Endothelial cell of umbilical vein (primary cell): ENCODE data around the gene PGRMC1. TPM values are rescaled to one million over a fixed set of nuclear protein-coding genes. Genes with fewer than 3 reads are reported as not detected.

Experiments
- BruUV-seq: library from RNA; stranded (reverse); fragments of 400-500 nt; replicated peaks from 2 replicates; lab custom pipeline; 2021; lab: Mats Ljungman, UMichigan
- CTCF ChIA-PET: fragments of 300-600, 350-600 bp; sonication (Branson Sonifier 250); formaldehyde crosslinking; loops from one replicate; lab custom pipeline; 2021; ENCODE audit warnings: antibody characterized with exemption, inconsistent platforms; lab: Charles Lee
- POLR2A ChIA-PET: fragments of 300-600, 350-600 bp; sonication (Branson Sonifier 250); formaldehyde crosslinking; loops from one replicate; lab custom pipeline; 2021; ENCODE audit warnings: antibody characterized with exemption, inconsistent platforms; lab: Charles Lee
- DNase-seq: peaks from one replicate; pipeline ENCODE4 v3.0.0-alpha.2; 2011; ENCODE audit warnings: low read depth, low spot score
- FAIRE-seq: peaks from 2 replicates; lab custom pipeline; 2011; peaks lifted over from hg19 to GRCh38; lab: Jason Lieb, UNC
- H2AFZ ChIP-seq: 2 replicates; pipeline ENCODE4 v1.6.0; 2012; ENCODE audit warnings: low read depth, low read length, control low read depth, inconsistent platforms
- H3K27ac ChIP-seq: 2 replicates; pipeline ENCODE4 v1.5.1; 2011; ENCODE audit warnings: low read depth, mild to moderate bottlenecking, control low read depth, low read length, moderate library complexity; ENCODE audit not compliant: insufficient read depth
- H3K27me3 ChIP-seq, 2 experiments: 2 replicates each; pipeline versions ENCODE4 v1.6.0 to v1.6.1; 2011; ENCODE audit warnings: low read length in 2 of 2, mixed read lengths in 1 of 2; ENCODE audit not compliant: control insufficient read depth in 2 of 2, insufficient read depth in 2 of 2
- H3K36me3 ChIP-seq, 2 experiments: 2 replicates in 1 of 2; 3 replicates in 1 of 2; pipeline ENCODE4 v1.5.1; 2011; ENCODE audit warnings: low read length in 2 of 2, mild to moderate bottlenecking in 1 of 2, moderate library complexity in 1 of 2; ENCODE audit not compliant: control insufficient read depth in 2 of 2, insufficient read depth in 2 of 2; ENCODE audit errors: extremely low read depth in 1 of 2
- H3K4me1 ChIP-seq: 3 replicates; pipeline ENCODE4 v1.5.1; 2011; ENCODE audit warnings: mild to moderate bottlenecking, low read length; ENCODE audit not compliant: control insufficient read depth, insufficient read depth; ENCODE audit errors: extremely low read depth
- H3K4me2 ChIP-seq: 2 replicates; pipeline ENCODE4 v1.6.1; 2011; ENCODE audit warnings: low read length, control low read depth, mixed read lengths; ENCODE audit not compliant: insufficient read depth
- H3K4me3 ChIP-seq, 3 experiments: fragments of 200-600 bp in 1 of 3; sonication (generic), shearing (Covaris generic) in 1 of 3; replicated peaks in 1 of 3; 2 replicates each; pipeline ENCODE4 v1.5.1; 2011 to 2016; ENCODE audit warnings: control low read depth in 3 of 3, low read length in 3 of 3, mild to moderate bottlenecking in 2 of 3, inconsistent platforms in 1 of 3, low read depth in 1 of 3, moderate library complexity in 1 of 3; ENCODE audit not compliant: insufficient read depth in 1 of 3
- H3K79me2 ChIP-seq: 2 replicates; pipeline ENCODE4 v1.6.0; 2012; ENCODE audit warnings: low read length, inconsistent platforms; ENCODE audit not compliant: control insufficient read depth, insufficient read depth
- H3K9ac ChIP-seq: replicated peaks from 2 replicates; pipeline ENCODE3; 2011; ENCODE audit warnings: low read length, control low read depth; ENCODE audit not compliant: insufficient read depth; ENCODE audit errors: extremely low read depth
- H3K9me1 ChIP-seq: replicated peaks from 3 replicates; pipeline ENCODE4 v1.6.0; 2011; ENCODE audit warnings: mild to moderate bottlenecking, low read length; ENCODE audit not compliant: control insufficient read depth, insufficient read depth; ENCODE audit errors: extremely low read depth
- H3K9me3 ChIP-seq: replicated peaks from 2 replicates; pipeline ENCODE4 v1.5.1; 2012; ENCODE audit warnings: low read length, inconsistent platforms; ENCODE audit not compliant: control insufficient read depth, insufficient read depth
- H4K20me1 ChIP-seq: replicated peaks from 2 replicates; pipeline ENCODE3; 2011; ENCODE audit warnings: mild to moderate bottlenecking, low read length; ENCODE audit not compliant: control insufficient read depth, insufficient read depth; ENCODE audit errors: extremely low read depth
- CTCF ChIP-seq, 2 donors: IDR thresholded peaks; 1 replicate in 1 of 2; 2 replicates in 1 of 2; pipeline ENCODE4 v1.5.1; 2011; ENCODE audit warnings: low read length in 2 of 2, mild to moderate bottlenecking in 2 of 2, moderate library complexity in 2 of 2, control low read depth in 1 of 2, inconsistent platforms in 1 of 2, low read depth in 1 of 2; ENCODE audit not compliant: insufficient read depth in 1 of 2; ENCODE audit errors: extremely low read depth in 1 of 2
- EZH2 ChIP-seq: IDR thresholded peaks from 2 replicates; pipeline ENCODE4 v1.6.1; 2012; ENCODE audit warnings: borderline replicate concordance, low read depth, mild to moderate bottlenecking, moderate library complexity, low read length, inconsistent platforms; ENCODE audit not compliant: severe bottlenecking
- FOS ChIP-seq: IDR thresholded peaks from 2 replicates; pipeline ENCODE4 v1.6.1; 2011; ENCODE audit warnings: mild to moderate bottlenecking, low read length, moderate library complexity, borderline replicate concordance; ENCODE audit not compliant: insufficient read depth
- GATA2 ChIP-seq: IDR thresholded peaks from 2 replicates; pipeline ENCODE4 v1.7.0; 2011; ENCODE audit warnings: low read depth, mild to moderate bottlenecking, moderate library complexity, mixed read lengths, low read length; ENCODE audit not compliant: insufficient read length, insufficient read depth
- JUN ChIP-seq: IDR thresholded peaks from 2 replicates; pipeline ENCODE4 v1.6.1; 2011; ENCODE audit warnings: borderline replicate concordance, low read depth; ENCODE audit not compliant: insufficient read length, insufficient read depth
- MAX ChIP-seq: IDR thresholded peaks from 2 replicates; pipeline ENCODE4 v1.6.1; 2011; ENCODE audit not compliant: insufficient read depth, insufficient read length
- MYC ChIP-seq: IDR thresholded peaks from one replicate; pipeline ENCODE4 v1.6.1; 2011; ENCODE audit warnings: mild to moderate bottlenecking, low read depth, low read length
- POLR2A ChIP-seq: IDR thresholded peaks from 2 replicates; pipeline ENCODE4 v1.6.1; 2012; ENCODE audit warnings: low read depth, mild to moderate bottlenecking, control low read depth, low read length
- POLR2AphosphoS5 ChIP-seq: IDR thresholded peaks from 2 replicates; pipeline ENCODE4 v1.6.1; 2012; ENCODE audit warnings: low read depth, mild to moderate bottlenecking, control low read depth, low read length, moderate library complexity; ENCODE audit not compliant: insufficient read depth
- dilution Hi-C: fragments of 300-500 bp; cut with MboI; formaldehyde crosslinking; loops from one replicate; pipeline ENCODE4 v1.15.0; 2019; ENCODE audit warnings: low sequenced_read_pairs; ENCODE audit not compliant: extremely low pct_ligation_motif_present
- intact Hi-C: fragments of 100-400 bp; cut with micrococcal nuclease; formaldehyde crosslinking; loops from one replicate; pipeline ENCODE4 v1.10.0; 2022
- polyA plus RNA-seq, 4 experiments: library from polyadenylated mRNA; depleted of rRNA in 3 of 4; stranded (reverse) in 3 of 4; unstranded in 1 of 4; fragments of >200 nt; gene quantifications; 2 replicates each; pipeline versions ENCODE4 v1.2.1 to v1.2.3, GENCODE V29; 2011 to 2012; ENCODE audit warnings: missing spikeins in 1 of 4
- total RNA-seq: library from RNA; stranded (reverse); gene quantifications from 2 replicates; pipeline ENCODE4 v1.2.3, GENCODE V29; 2021

PGRMC1 gene
- total and polyA plus RNA-seq, 2 donors (not counting 3 experiments of a cell fraction or from before 2014, with no cell fraction given): 37.4 to 61.8 TPM

- H3K27me3 ChIP-seq: peaks cover 0 to 5% of the 10 kb centered on the region in 2 experiments
- H3K9me3 ChIP-seq: no peaks in the 10 kb centered on the region
- H3K9me1 ChIP-seq: no peaks in the 10 kb centered on the region
- DNase-seq (no peak), FAIRE-seq (no peak)
- POLR2A ChIA-PET: no interaction called here
- dilution Hi-C loops (no loop called here), intact Hi-C loops (no loop called here)
- no peaks in the 10 kb centered on the region for H3K36me3 ChIP-seq
- no peak overlapping the region for H3K4me2 ChIP-seq
- no peaks in the 10 kb centered on the region for H3K4me1 ChIP-seq
- no peak overlapping the region for H3K9ac ChIP-seq
- CTCF ChIA-PET: no interaction called here
- H2AFZ ChIP-seq: no peak overlapping the region
- TF ChIP-seq CTCF (IDR thresholded peaks at IDR 0.05; ENCODE audit: extremely low read depth in 1 of 2, insufficient read depth in 1 of 2, low read depth in 1 of 2, low read length in 2 of 2) (no peak), EZH2 (no peak), POLR2A (no peak), MAX (no peak), JUN (no peak), FOS (no peak), GATA2 (no peak), MYC (no peak), POLR2AphosphoS5 (no peak)
- no peaks in the 10 kb centered on the region for H3K79me2 ChIP-seq
- no peaks in the 10 kb centered on the region for H4K20me1 ChIP-seq
- H3K27ac ChIP-seq: no peak overlapping the region
- no peak overlapping the region for H3K4me3 ChIP-seq
- no TSS peak for BruUV-seq
Observed at GRCh38 chrX:119222932-119223331, 13.2 kb upstream of the PGRMC1 start.
